H9 (cell line): ENCODE results near the gene DLG2. TPM values are rescaled to one million over a fixed set of nuclear protein-coding genes. Genes with fewer than 3 reads are reported as not detected.

ENCODE experiments used
- DNase-seq: peaks from one replicate; pipeline ENCODE4 v3.0.0-alpha.2; 2017
- H2AFZ ChIP-seq: one replicate; pipeline ENCODE4 v1.6.1; 2013; ENCODE audit warnings: mild to moderate bottlenecking, low read length, control low read depth, moderate library complexity
- H2AK5ac ChIP-seq: 2 replicates; pipeline ENCODE4 v1.6.1; 2013; ENCODE audit warnings: low read length, control low read depth, mixed read lengths; ENCODE audit not compliant: insufficient read length
- H2BK120ac ChIP-seq: one replicate; pipeline ENCODE4 v1.6.1; 2013; ENCODE audit warnings: low read depth, mild to moderate bottlenecking, low read length, control low read depth, inconsistent platforms; ENCODE audit not compliant: poor library complexity, severe bottlenecking
- H2BK12ac ChIP-seq: 2 replicates; pipeline ENCODE4 v1.6.1; 2013; ENCODE audit warnings: low read length, control low read depth, mixed read lengths, low read depth; ENCODE audit not compliant: insufficient read length
- H2BK15ac ChIP-seq: 2 replicates; pipeline ENCODE4 v1.6.1; 2013; ENCODE audit warnings: low read depth, low read length, control low read depth
- H2BK20ac ChIP-seq: one replicate; pipeline ENCODE4 v1.6.1; 2013; ENCODE audit warnings: low read depth, mild to moderate bottlenecking, low read length, control low read depth, inconsistent platforms; ENCODE audit not compliant: poor library complexity, severe bottlenecking
- H2BK5ac ChIP-seq: 2 replicates; pipeline ENCODE4 v1.6.1; 2013; ENCODE audit warnings: low read length, control low read depth, mixed read lengths; ENCODE audit not compliant: insufficient read length
- H3K14ac ChIP-seq: 2 replicates; pipeline ENCODE4 v1.6.1; 2013; ENCODE audit warnings: low read length, control low read depth; ENCODE audit not compliant: insufficient read depth
- H3K18ac ChIP-seq: 2 replicates; pipeline ENCODE4 v1.6.1; 2013; ENCODE audit warnings: low read depth, mild to moderate bottlenecking, mixed read lengths, low read length, control low read depth; ENCODE audit not compliant: insufficient read length
- H3K23ac ChIP-seq: 2 replicates; pipeline ENCODE4 v1.6.1; 2013; ENCODE audit warnings: low read length, control low read depth, mixed read lengths, low read depth; ENCODE audit not compliant: insufficient read length
- H3K23me2 ChIP-seq: 2 replicates; pipeline ENCODE4 v1.6.1; 2013; ENCODE audit warnings: low read depth, mild to moderate bottlenecking, mixed read lengths, low read length, control low read depth; ENCODE audit not compliant: insufficient read length, poor library complexity, severe bottlenecking
- H3K27ac ChIP-seq: 2 replicates; pipeline ENCODE4 v1.5.1; 2013; ENCODE audit warnings: low read length, control low read depth, mixed read lengths, low read depth; ENCODE audit not compliant: insufficient read length
- H3K27me3 ChIP-seq: 2 replicates; pipeline ENCODE4 v1.6.1; 2013; ENCODE audit warnings: low read length, control low read depth, inconsistent platforms; ENCODE audit not compliant: insufficient read depth
- H3K4ac ChIP-seq: 2 replicates; pipeline ENCODE4 v1.6.1; 2013; ENCODE audit warnings: low read depth, mild to moderate bottlenecking, control low read depth, inconsistent platforms, low read length, moderate library complexity
- H3K4me1 ChIP-seq: 2 replicates; pipeline ENCODE4 v1.6.1; 2013; ENCODE audit warnings: low read length, control low read depth, inconsistent platforms; ENCODE audit not compliant: insufficient read depth
- H3K4me2 ChIP-seq: 2 replicates; pipeline ENCODE4 v1.6.1; 2013; ENCODE audit warnings: low read length, control low read depth, mixed read lengths; ENCODE audit not compliant: insufficient read length, insufficient read depth
- H3K56ac ChIP-seq: 2 replicates; pipeline ENCODE4 v1.6.1; 2013; ENCODE audit warnings: low read depth, mild to moderate bottlenecking, mixed read lengths, low read length, control low read depth; ENCODE audit not compliant: insufficient read length
- H3K79me1 ChIP-seq: 2 replicates; pipeline ENCODE4 v1.6.1; 2013; ENCODE audit warnings: low read depth, mild to moderate bottlenecking, moderate library complexity, low read length, control low read depth, inconsistent platforms; ENCODE audit not compliant: insufficient read depth, poor library complexity, severe bottlenecking
- H3K79me2 ChIP-seq: 2 replicates; pipeline ENCODE4 v1.6.1; 2013; ENCODE audit warnings: low read length, control low read depth, inconsistent platforms; ENCODE audit not compliant: insufficient read depth
- H3K9ac ChIP-seq: 2 replicates; pipeline ENCODE4 v1.6.1; 2013; ENCODE audit warnings: low read length, control low read depth, mixed read lengths; ENCODE audit not compliant: insufficient read length; ENCODE audit errors: extremely low read depth
- H3K9me3 ChIP-seq: one replicate; pipeline ENCODE4 v1.6.1; 2013; ENCODE audit warnings: low read depth, low read length, inconsistent platforms; ENCODE audit not compliant: control insufficient read depth
- H3T11ph ChIP-seq: one replicate; pipeline ENCODE4 v1.6.1; 2013; ENCODE audit warnings: mild to moderate bottlenecking, low read length, control low read depth, inconsistent platforms
- H4K20me1 ChIP-seq: one replicate; pipeline ENCODE4 v1.6.1; 2013; ENCODE audit not compliant: control insufficient read depth, insufficient read length, insufficient read depth
- H4K5ac ChIP-seq: 2 replicates; pipeline ENCODE4 v1.6.1; 2013; ENCODE audit warnings: low read depth, mild to moderate bottlenecking, mixed read lengths, low read length, control low read depth; ENCODE audit not compliant: insufficient read length
- H4K8ac ChIP-seq: replicated peaks from 2 replicates; pipeline ENCODE4 v1.6.1; 2013; ENCODE audit warnings: low read length, control low read depth, mixed read lengths, low read depth; ENCODE audit not compliant: insufficient read length
- H4K91ac ChIP-seq: 2 replicates; pipeline ENCODE4 v1.6.1; 2013; ENCODE audit warnings: low read depth, mild to moderate bottlenecking, moderate library complexity, mixed read lengths, low read length, control low read depth; ENCODE audit not compliant: insufficient read length
- H3K27ac Mint-ChIP-seq, 3 experiments: 2 replicates in 2 of 3; 3 replicates in 1 of 3; pipeline ENCODE4 v1.8.0; 2020 to 2021; ENCODE audit warnings: mixed read lengths in 3 of 3, mild to moderate bottlenecking in 1 of 3, moderate library complexity in 1 of 3
- H3K27me3 Mint-ChIP-seq: 2 replicates; pipeline ENCODE4 v1.8.0; 2021; ENCODE audit warnings: low read depth, mild to moderate bottlenecking, moderate library complexity, mixed read lengths
- H3K36me3 Mint-ChIP-seq, 3 experiments: 2 replicates in 2 of 3; 3 replicates in 1 of 3; pipeline ENCODE4 v1.8.0; 2020 to 2021; ENCODE audit warnings: low read depth in 3 of 3, mixed read lengths in 3 of 3; ENCODE audit not compliant: insufficient read depth in 1 of 3
- H3K4me1 Mint-ChIP-seq, 2 experiments: 2 replicates each; pipeline ENCODE4 v1.8.0; 2020; ENCODE audit warnings: mixed read lengths in 2 of 2
- H3K4me3 Mint-ChIP-seq, 2 experiments: 2 replicates in 1 of 2; 3 replicates in 1 of 2; pipeline ENCODE4 v1.8.0; 2020 to 2021; ENCODE audit warnings: mild to moderate bottlenecking in 2 of 2, mixed read lengths in 2 of 2, moderate library complexity in 1 of 2
- H3K9me3 Mint-ChIP-seq, 2 experiments: 2 replicates in 1 of 2; 3 replicates in 1 of 2; pipeline ENCODE4 v1.8.0; 2020; ENCODE audit warnings: mild to moderate bottlenecking in 2 of 2, mixed read lengths in 2 of 2, moderate library complexity in 1 of 2
- CTCF ChIP-seq: fragments of 200-600 bp; sonication (generic); conservative IDR thresholded peaks from 3 replicates; pipeline ENCODE4 v1.8.0; 2021; ENCODE audit warnings: antibody characterized with exemption, mild to moderate bottlenecking
- WGBS: extraction: QIAGEN DNeasy Blood & Tissue Kit; methylation state at CpG from one replicate; pipeline ENCODE4 v1.1.7; 2013; ENCODE audit warnings: missing lambda C conversion rate, low lambda C conversion rate, mixed read lengths; ENCODE audit not compliant: insufficient read length; ENCODE audit errors: extremely low coverage; 5-methylcytosine and 5-hydroxymethylcytosine counted together
- total RNA-seq: library from RNA; stranded (reverse); gene quantifications from 2 replicates; pipeline ENCODE4 v1.2.1, GENCODE V29; 2021

DLG2 gene
- total RNA-seq, 1 experiment from 2014 or later: 8.0 TPM

- Histone ChIP-seq H2AFZ (no peak overlapping the region), H2BK20ac (no peak overlapping the region), H4K20me1 (no peaks in the 10 kb centered on the region), H3K23me2 (no peaks in the 10 kb centered on the region), H3T11ph (no peak overlapping the region), H4K5ac (no peak overlapping the region), H2BK12ac (no peak overlapping the region), H3K79me1 (no peaks in the 10 kb centered on the region), H2BK120ac (no peak overlapping the region), H2BK5ac (no peak overlapping the region), H3K4me1 (no peaks in the 10 kb centered on the region), H3K79me2 (no peaks in the 10 kb centered on the region), H3K4ac (no peak overlapping the region), H4K8ac (no peak overlapping the region), H3K23ac (no peak overlapping the region), H3K56ac (no peak overlapping the region), H3K27me3 (no peaks in the 10 kb centered on the region), H2BK15ac (no peak overlapping the region), H3K9me3 (no peaks in the 10 kb centered on the region), H4K91ac (no peak overlapping the region), H3K27ac (no peak overlapping the region), H3K18ac (no peak overlapping the region), H3K9ac (no peak overlapping the region), H3K14ac (no peak overlapping the region), H2AK5ac (no peak overlapping the region), H3K4me2 (no peak overlapping the region)
- DNase-seq: no peak
- Mint-ChIP-seq H3K4me3 (no peak overlapping the region), H3K27ac (no peak overlapping the region), H3K27me3 (no peaks in the 10 kb centered on the region), H3K9me3 (no peaks in the 10 kb centered on the region), H3K4me1 (no peaks in the 10 kb centered on the region), H3K36me3 (no peaks in the 10 kb centered on the region)
- TF ChIP-seq CTCF: no peak
- no CpG with 5 or more reads among the region's 3 CpGs for WGBS
Observed at GRCh38 chr11:84333221-84333620, 1293.9 kb downstream of the DLG2 start.
